RKO (cell line): ENCODE results near the gene SPECC1L.
"Not testable (repeated sequence)": the region's sequence is repeated elsewhere in the genome, so short reads cannot be mapped to it uniquely, and the experiment has no call there.

Source experiments
- DNase-seq: peaks from one replicate; pipeline ENCODE4 v3.0.0-alpha.2; 2016; ENCODE audit warnings: low spot score

The SPECC1L gene

GRCh38 chr22:24284747-24285203, 14.1 kb downstream of the SPECC1L start:
- no peak for DNase-seq

GRCh38 chr22:24285245-24285644, 14.6 kb downstream of the SPECC1L start:
- DNase-seq: no peak

- not testable (repeated sequence) for DNase-seq
These were observed 16.6 kb downstream of the SPECC1L start for GRCh38 chr22:24287212-24287611.

GRCh38 chr22:24287801-24288200, 17.2 kb downstream of the SPECC1L start:
- DNase-seq: not testable (repeated sequence)

GRCh38 chr22:24289114-24289513, 18.5 kb downstream of the SPECC1L start:
- DNase-seq: no peak

GRCh38 chr22:24289741-24290163, 19.1 kb downstream of the SPECC1L start:
- DNase-seq: no peak

GRCh38 chr22:24290459-24290858, 19.8 kb downstream of the SPECC1L start:
- no peak for DNase-seq

GRCh38 chr22:24291515-24292201, 21.0 kb downstream of the SPECC1L start:
- no peak for DNase-seq

GRCh38 chr22:24292202-24292830, 21.7 kb downstream of the SPECC1L start:
- not testable (repeated sequence) for DNase-seq

GRCh38 chr22:24294913-24295312, 24.3 kb downstream of the SPECC1L start:
- not testable (repeated sequence) for DNase-seq

- DNase-seq: not testable (repeated sequence)
These were observed 28.0 kb downstream of the SPECC1L start for GRCh38 chr22:24298497-24299155.

GRCh38 chr22:24300522-24300921, 29.9 kb downstream of the SPECC1L start:
- DNase-seq: not testable (repeated sequence)

GRCh38 chr22:24302591-24302990, 32.0 kb downstream of the SPECC1L start:
- no peak for DNase-seq

GRCh38 chr22:24303007-24303406, 32.4 kb downstream of the SPECC1L start:
- no peak for DNase-seq

- DNase-seq: no peak
These were observed 33.5 kb downstream of the SPECC1L start for GRCh38 chr22:24304062-24304675.

- no peak for DNase-seq
These were observed 34.6 kb downstream of the SPECC1L start for GRCh38 chr22:24305260-24305692.

GRCh38 chr22:24310969-24311368, 40.3 kb downstream of the SPECC1L start:
- no peak for DNase-seq

- DNase-seq: no peak
These were observed 44.8 kb downstream of the SPECC1L start for GRCh38 chr22:24315367-24315966.

GRCh38 chr22:24316264-24316663, 45.6 kb downstream of the SPECC1L start:
- not testable (repeated sequence) for DNase-seq

- DNase-seq: not testable (repeated sequence)
These were observed 46.9 kb downstream of the SPECC1L start for GRCh38 chr22:24317511-24317910.

GRCh38 chr22:24319451-24319850, 48.8 kb downstream of the SPECC1L start:
- DNase-seq: no peak

- no peak for DNase-seq
These were observed 51.4 kb downstream of the SPECC1L start for GRCh38 chr22:24321999-24322398.
